ENCODE results near the gene SEZ6L2.
A peak's percentile ranks its signal among the peaks of the same experiment; 100 is the strongest.
"Not testable (repeated sequence)": the region's sequence is repeated elsewhere in the genome, so short reads cannot be mapped to it uniquely, and the experiment has no call there.

Gene SEZ6L2

DNA sequence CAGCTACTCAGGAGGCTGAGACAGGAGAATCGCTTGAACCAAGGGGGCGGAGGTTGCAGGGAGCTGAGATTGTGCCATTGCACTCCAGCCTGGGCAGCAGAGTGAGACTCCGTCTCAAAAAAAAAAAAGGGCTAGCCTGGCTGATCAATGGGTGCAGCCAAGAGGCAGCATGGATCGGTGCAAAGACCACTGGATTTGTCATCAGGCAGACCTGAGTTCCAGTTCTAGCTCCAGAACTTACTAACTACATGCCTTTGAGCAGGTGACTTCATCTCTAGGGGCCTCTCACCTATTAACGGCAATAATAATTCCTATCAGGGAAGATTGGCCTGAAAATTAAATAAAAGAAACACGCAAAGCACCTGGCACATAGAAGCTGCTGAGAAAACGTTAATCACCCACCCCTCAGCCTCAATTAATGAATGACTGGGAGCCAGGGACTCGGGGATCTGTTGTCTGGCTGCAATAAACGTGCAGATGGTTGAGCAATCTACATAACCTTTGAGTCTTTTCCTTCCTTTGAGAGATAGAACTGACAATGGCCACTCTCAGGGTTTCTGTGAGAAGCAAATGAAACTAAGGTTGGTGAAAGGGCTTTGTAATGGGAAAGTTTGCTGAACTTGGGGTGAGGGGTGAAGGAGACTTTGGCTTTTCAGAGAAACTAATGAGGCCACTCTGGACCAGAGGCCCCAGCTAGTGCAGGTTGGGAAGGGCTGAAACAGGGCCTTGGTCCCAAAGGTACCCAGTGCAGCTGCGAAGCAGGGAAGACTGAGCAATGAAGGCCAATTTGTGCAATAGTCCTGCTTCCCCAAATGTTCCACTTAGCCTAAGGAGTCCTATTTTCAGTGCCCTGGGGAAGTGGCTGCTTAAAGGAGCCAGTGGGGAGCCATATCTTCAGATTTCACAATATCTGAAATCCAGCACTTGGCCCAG, 7.6 kb downstream of the SEZ6L2 start:
- no peak for DNase-seq (ENCODE audit: low read depth)

DNA sequence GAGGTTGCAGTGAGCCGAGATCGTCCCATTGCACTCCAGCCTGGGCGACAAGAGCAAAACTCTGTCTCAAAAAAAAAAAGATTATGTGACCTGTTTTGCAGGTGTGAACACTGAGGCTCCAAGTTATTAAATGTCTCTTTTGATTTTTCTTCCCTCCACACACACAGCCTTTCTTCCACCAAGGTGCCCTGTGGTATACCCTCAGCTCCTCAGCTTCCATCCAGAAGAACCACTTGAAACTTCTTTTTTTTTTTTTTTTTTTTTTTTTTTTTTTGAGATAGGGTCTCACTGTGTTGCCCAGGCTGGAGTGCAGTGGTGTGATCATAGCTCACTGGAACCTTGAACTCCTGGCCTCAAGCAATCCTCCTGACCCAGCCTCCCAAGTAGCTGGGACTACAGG, 10.0 kb downstream of the SEZ6L2 start:
- not testable (repeated sequence) for DNase-seq (ENCODE audit: low read depth)

DNA sequence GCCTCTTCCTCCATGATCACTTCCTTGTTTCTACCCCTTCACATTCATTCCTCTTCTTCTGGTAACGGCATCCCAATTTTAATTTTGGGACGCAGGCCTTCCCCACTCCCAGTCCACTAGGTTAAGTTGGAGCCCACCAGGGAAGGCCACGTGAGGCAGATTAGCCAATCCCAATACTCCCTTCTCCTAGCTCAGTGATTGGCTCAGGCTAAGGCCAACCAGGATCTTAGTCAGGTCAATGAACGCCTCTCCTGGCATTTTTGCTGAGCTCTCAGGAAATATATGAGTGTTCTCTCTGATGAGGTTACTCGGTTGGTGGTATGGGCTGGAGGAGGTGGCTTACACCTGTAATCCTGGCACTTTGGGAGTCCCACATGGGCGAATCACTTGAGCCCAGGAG, 15.4 kb downstream of the SEZ6L2 start:
- DNase-seq (ENCODE audit: low read depth): no peak

DNA sequence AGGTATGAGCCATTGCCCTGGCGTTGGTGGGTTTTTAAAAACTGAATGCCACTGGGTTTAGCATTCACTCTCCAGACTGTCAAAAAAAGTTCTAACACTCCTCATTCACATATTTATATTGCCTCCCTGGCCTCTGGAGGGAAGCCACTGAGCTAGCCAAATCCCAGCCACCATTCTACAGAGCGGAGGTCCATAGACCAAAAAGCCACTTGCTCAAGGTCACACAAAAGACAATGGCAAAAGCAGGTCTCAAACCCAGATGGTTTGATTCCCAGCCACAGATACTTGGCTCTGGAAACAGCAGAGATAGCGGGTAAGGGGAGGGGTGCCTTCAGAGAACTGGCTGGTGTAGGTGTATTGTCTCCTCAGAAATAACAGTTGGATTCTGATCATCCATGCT, 18.3 kb downstream of the SEZ6L2 start:
- DNase-seq (ENCODE audit: low read depth): no peak

DNA sequence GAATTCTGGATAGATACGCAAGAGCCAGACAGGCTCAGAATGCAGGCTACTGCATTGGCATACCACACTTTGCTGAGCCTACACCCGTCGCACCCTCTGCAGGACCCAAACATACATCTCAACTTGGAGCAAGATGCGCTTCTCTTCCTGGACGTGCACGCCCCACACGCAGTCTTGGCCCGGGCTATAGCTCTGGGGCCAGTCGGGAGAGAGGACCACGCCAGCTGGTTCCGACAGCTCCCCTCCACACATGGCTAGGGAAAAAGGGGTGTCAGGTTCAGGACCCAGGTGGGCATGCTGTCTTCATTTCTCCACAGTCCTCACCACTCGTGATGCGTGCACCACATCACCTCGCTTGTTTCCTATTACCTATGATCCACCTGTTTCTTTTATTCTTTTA, 21.2 kb downstream of the SEZ6L2 start:
- DNase-seq (ENCODE audit: low read depth): no peak

DNA sequence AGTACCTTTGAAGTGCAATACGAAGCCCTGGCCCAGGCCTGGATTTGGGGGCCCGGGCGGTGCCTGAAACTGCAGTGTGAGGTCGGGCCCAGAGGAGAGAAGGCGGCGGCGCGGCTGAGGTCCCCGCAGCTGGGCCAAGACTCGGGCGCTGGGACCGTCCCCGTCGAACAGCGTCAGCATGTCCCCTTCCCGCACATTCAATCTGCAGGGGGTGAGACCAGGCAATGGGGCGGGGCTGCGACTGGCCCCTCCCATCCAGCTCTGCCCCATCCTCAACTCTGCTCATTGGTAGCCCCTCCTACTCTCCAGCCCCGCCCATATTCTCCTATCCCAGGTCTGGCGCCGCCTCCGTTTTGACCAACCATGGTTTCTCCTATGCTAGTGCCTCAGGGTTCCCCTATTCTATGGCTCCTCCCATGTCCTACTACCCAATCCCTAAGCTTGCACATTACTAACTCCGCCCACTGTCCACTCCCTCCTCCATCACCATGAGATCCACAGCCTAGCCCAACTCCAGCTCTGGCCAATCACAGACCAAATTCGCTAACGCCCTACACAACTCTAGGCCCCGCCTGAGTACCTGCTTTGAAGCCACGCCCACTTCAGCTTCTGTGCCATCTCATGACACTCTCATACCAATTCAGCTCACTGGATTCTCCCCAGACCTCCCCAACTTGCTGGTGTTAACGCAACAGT, 21.9 kb downstream of the SEZ6L2 start:
- DNase-seq (ENCODE audit: low read depth): no peak

DNA sequence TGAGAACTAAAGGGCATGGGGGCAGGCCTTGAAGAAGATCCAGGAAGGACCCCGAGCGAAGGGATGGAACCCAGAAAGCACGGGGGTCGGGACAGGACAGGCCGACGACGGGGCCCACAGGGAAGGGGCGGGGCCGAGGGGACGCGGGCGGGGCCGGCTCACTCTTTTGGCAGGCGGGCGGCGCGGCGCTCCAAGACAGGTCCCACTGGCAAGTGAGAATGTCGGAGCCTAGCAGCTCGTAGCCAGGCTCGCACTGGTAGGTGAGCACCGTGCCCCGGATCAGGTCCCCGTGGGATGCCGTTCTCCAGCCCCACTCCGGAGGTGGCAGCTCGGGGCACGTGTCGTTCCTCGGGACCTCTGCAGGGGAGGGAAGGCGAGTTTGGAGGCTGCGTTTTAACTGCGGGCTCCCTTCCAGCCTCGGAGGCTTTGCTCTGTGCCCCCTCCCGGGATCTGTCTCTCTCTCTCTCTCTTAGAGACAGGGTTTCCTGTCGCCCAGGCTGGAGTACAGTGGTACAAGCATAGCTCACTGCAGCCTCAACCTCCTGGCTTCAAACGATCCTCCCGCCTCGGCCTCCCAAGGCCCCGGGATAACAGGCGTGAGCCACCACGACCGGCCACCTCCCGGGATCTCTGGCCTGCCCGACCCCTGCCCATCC, 22.6 kb downstream of the SEZ6L2 start:
- no peak for DNase-seq (ENCODE audit: low read depth)

DNA sequence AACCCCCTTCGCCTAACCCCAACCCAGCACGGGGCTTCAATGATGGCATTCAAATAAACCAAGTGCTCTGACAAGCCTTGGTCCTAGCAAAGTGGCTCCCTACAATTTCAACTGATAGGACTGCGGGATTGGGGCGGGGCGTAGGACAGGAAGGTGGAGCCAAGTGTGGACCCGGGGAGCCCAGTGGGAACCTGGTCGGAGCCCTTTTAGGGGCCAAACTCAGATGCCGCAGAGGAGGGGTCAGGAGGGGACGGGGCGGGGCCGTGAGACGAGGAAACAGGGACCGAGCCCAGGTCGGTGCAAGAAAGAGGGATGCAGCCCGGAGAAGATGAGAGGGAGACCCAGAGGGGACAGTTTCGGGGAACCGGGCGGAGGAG, 23.1 kb downstream of the SEZ6L2 start:
- DNase-seq (ENCODE audit: low read depth): no peak

DNA sequence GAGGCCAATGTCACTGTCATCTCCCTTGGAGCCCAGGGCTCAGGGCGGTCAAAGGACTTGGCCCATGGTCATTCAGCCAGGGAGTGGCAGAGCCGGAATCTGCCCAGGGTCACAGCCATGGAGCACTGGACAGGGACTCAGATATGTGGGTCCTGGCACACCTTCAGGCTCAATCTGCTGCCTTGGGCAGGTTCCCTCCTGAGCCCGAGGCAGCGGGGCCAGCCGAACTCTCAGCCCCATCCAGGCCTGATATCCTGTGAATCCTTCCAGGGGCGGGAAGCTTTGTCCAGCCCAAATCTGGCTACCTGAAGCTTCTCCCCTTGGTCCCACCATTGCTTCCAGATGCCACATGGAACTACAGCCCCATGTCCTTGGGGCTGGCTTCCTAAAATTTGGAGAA, 24.1 kb downstream of the SEZ6L2 start:
- no peak for DNase-seq (ENCODE audit: low read depth)

DNA sequence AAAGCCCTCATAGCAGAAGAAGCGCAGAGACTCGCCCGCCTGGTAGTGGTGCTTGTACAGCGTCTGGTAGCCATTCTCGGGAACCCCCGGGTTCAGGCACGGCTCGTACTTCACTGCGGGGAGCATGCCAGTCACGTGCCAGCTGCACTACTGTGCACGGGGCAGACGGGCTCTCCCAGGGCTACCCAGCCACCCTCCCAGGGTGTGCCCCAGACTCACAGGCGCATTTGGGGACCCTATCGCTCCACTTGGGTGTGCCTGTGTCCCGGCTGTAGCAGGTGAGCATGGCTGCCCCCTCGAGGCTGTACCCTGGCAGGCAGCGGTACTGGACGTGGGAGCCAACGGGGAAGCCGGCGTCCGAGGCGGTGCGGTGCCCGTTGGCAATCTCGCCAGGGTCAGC, 26.0 kb downstream of the SEZ6L2 start:
- no peak for DNase-seq (ENCODE audit: low read depth)

DNA sequence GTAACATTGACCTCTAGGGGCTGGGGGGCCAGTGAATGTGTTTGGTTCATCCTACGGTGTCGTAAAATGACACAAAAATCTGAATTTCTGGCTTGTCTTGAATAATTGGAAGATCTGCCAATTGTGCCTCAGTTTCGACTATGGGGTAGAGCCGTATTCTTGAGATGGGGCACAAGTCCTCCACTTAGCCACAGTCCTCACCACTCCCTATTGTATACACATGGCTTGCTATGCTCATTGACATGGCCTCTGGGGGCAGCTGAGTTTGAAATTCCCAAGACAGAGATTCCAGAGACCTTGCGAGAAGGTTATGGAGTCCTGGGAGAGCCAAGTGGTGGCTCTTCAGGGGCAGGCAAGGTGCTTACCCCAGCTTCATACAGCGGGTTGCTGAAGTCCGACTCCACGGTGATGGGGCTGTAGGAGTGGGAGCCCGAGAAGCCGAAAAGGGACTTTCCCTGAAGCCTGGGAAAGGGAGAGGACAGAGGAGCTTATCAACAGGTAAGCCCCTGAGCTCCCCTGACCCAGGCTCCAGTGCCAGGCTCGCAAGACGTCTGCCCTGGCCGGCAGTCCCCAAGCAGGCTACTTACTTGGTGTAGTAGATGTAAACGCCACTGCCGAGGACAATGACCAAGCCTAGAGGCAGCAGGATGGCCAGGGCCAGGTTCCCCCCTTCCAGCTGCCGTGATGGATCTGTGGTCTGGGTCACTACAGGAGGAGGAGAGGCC, 27.4 kb downstream of the SEZ6L2 start:
- no peak for DNase-seq (ENCODE audit: low read depth)

DNA sequence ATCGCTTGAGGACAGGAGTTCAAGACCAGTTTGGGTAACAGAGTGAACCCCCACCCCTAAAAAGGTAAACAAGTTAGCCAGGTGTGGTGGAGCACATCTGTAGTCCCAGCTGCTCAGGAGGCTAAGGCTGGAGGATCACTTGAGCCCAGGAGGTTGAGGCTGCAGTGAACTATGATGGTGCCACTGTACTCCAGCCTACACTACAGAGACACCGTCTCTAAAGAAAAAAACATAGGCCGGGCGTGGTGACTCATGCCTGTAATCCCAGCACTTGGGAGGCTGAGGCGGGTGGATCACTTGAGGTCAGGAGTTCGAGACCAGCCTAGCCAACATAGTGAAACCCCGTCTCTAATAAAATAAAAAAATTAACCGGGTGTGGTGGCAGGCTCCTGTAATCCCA, 30.3 kb downstream of the SEZ6L2 start:
- DNase-seq (ENCODE audit: low read depth): not testable (repeated sequence)

DNA sequence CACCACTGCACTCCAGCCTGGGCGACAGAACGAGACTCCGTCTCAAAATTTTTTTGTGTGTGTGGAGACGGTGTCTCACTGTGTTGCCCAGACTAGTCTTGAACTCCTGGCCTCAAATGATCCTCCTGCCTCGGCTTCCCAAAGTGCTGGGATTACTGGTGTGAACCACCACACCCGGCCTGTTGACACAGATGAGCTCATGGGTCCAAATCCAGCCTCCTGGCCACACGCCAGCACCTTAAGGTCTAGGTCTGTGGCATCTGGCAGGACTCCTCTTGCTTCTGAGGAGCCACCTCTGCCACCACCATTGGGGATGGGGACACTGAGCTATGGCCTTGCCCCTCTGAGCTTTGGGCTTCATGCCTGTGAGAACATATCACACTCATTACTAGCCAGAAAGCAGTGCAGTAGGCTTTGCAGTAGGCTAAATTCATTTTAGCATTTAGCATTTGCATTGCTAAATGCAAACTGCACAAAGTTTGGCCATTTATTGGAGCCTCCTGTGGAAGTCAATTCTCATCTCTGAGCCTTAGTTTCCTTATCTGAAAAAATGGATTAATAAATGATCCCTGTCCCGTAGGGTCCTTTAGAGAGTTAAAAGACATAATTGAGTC, 30.8 kb downstream of the SEZ6L2 start:
- DNase-seq (ENCODE audit: low read depth): no peak

DNA sequence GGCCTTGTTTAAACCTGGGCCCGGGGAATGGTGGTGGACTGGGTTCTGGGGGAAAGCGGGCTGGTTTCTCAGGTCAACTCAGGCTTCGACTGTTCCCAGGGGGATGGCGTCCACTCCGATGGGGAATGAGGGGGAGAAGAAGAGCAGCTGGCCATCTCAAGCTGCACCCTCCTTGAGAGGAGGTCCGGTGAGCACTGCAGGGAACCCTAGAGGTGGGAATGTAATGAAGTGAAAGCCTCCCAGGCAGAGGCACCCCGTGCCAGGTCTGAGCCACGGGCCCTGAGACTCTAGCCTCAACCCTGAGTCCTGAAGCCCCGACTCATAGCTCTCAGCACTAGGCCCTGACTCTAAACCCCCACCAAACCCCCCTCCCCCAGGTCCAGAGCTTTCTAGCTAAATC, 35.1 kb downstream of the SEZ6L2 start:
- no peak for DNase-seq (ENCODE audit: low read depth)

DNA sequence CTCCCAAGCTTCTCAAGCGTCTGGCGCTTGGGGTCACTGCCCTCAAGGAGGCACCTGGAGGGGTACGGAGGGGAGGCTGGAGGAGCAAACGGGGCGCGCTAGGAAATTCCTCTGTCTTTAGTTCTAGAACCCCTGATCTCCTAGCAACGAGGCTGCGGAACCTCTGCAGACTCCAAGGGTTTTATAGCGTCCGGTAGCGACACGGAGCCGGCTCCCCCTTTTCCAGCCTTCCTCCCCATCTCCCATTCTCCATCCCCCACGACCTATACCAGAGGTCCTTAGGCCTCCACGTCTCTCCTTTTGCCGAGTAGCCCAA, 35.7 kb downstream of the SEZ6L2 start:
- DNase-seq (ENCODE audit: low read depth): no peak

DNA sequence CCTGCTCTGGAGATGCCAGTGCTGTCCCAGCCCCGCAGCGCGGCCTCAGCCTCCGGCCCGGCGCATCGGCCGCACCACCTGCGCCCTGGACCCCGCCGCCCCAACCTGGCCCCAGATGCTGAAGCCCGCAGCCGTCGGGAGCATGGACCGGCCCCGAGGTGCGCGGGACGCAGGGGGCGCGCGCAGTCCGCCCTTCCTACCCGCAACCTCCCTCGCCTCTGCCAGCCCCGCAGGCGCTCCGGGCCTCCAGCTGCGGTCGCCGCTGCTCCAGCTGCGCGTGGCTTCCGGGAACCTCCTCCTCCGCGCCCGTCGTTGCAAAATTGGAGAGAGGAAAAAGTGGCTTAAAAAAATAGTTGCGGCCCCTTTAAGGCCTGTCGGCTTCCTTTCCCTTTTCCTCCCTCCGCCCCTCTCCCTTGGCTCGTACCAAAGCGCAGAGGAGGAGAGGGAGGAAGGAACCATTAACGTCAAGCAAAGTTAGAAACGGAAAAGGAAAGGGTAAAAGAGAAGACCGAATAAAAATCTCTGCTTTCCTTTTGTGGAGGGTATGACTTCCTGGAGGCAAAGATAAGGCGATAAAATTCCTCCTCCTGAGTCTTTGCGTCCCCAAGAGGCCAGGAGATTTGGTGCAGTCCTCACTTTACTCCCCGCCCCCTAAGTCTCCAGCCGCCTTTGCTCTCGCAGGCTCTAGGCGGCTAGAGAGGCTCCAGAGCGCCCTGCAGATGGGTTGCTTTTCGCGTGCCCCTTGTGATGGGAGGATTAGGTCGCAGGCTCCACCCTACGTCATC, 36.3 kb downstream of the SEZ6L2 start, which contains the start of gene CDIPT:
CDIPT (minus strand) TSS at position 343 of the 785 bp plus-strand sequence. CDS start 369 bp downstream, outside the sequence.
- peak; percentile 97 for DNase-seq (ENCODE audit: low read depth)

DNA sequence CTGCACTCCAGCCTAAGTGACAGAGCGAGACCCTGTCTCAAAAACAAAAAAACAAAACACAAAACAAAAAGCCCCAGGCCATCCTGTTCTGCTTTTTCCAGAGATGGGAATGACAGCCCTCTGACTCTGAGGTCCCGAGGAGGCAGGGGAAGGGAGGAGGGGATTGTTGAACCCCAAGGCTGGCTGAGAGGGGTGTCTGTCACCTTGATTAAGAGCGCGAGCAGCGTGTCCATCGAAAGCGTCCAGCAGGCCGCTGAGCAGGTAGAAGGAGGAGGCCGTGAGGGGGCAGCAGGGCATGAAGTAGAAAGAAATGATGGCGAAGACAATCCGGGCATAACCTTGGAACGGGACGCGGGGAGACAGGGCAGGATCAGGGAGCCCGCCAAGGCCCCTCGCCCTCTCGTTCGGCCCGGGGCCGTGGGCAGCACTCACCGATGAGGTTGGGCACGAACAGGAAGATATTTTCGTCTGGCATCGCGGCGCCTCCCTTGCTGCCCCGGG, 36.9 kb downstream of the SEZ6L2 start:
- DNase-seq (ENCODE audit: low read depth): no peak

DNA sequence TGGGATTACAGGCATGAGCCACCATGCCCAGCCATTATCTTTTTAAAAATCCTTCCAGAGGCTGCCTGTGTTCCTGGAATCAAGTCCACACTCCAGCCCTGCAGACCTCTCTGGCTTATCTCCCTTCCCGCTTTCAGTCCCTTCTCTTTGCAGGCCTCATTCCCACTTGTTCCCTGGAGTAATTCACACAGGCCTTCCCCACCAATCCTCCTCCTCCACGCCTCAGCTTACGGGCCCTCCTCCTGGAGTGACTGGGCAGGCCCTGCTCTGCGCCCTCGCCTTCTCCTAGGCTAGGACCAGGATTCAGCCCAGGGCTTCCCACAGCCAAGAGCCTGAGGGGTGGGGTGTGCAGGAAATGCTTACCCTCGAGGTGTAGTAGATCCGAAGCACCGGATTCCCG, 39.1 kb downstream of the SEZ6L2 start:
- no peak for DNase-seq (ENCODE audit: low read depth)

DNA sequence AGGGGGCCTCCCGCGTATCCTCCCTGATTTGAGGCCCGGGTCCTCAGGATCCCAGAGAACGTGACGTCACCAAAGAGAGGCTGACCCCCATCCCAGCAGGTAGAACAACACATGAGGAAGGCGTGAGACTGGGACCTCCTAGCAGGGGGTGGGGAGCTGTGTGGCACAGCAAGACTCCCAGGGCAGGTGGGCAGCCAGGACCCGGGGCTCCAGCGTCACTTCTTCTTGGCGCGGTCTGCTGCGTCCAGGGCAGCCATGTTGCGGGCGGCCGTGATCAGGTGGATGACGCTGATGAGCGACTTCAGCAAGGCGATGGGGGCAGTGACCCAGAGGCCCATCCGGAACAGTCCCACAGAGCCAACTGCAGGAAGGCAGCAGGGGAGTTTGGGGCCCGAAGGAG, 40.4 kb downstream of the SEZ6L2 start:
- DNase-seq (ENCODE audit: low read depth): no peak

DNA sequence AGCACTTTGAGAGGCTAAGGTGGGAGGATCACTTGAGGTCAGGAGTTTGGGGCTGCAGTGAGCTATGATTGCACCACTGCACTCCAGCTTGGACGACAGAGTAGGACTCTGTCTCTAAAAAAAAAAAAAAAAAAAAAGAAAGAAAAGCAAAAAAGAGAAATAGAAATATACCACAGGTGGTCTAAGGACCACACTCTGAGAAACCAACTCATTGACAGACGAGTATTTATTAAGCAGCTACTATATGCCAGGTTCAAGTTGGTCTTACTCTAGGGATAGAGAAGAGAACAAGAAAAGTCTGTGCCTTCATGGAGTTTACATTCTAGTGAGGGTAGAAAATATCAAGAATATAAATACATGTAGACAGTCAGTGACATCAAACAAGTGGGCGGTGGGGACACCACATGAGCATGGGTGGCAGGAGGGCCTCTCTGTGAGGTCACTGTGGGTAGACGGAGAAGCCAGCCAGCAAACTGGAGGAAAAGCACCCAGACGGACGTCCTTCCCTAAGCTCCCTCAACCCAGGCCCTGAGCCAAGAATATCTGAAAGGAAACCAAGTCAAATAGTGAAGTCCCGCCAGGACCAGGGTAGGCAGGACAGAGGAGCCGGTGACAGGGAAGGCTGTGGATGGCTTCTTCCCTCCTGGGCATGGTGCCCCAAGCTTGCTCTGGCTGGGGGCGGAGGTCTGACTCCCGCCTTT, 41.1 kb downstream of the SEZ6L2 start:
- no peak for DNase-seq (ENCODE audit: low read depth)

Data from fibroblast of gingiva (primary cell).